GM21515 (cell line): ENCODE results near the gene MAPK9.
A peak's percentile ranks its signal among the peaks of the same experiment; 100 is the strongest.

Experiments used
- ATAC-seq: cut with Tn5 transposase; IDR thresholded peaks from one replicate; pipeline ENCODE4 v1.9.1; 2021; ENCODE audit not compliant: unreplicated experiment

Gene MAPK9

DNA sequence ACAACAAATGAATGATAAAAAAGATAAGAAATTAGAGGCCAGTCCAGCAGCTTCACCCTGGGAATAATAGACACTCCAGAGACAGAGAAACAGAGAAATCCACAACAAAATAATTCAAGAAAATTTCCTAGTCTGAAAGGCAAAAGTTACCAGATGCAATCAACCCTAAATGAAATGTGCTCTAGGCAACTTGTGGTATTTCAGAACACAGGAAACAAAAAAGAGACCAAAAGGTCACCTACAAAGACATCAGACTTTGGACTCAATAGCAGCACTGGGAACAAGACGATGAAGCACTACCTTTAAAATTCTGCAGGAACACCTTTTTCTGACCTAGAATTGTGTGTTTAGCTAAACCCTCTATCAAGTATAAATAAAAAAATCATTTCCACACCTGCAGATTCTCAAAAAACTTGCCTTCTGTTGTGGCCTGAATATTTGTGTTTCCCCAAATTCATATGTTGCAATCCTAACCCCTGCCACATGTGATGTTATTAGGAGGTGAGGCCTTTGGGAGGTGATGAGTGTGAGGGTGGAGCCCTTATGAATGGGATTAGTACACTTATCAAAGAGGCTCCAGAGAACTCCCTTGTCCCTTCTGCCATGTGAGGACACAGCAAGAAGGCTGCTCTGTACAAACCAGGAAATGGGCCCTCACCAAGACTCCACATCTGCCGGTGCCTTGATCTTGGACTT is 5.9 kb upstream of the MAPK9 start:
- no peak for ATAC-seq

DNA sequence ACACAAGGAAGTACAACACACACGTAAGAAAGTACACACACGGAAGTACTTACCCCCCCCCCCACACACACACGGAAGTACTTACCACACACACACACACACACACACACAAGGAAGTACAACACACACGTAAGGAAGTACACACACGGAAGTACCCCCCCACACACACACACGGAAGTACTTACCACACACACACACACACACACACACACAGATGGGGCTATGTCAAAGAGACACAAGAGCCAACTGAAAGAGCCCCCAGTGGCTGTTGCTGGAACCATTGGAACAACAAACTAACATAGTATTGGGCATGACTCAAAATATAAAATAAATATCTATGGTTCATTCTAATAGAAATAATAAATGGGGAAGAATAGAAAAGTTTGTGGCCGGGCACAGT is 4.9 kb upstream of the MAPK9 start:
- no peak for ATAC-seq

DNA sequence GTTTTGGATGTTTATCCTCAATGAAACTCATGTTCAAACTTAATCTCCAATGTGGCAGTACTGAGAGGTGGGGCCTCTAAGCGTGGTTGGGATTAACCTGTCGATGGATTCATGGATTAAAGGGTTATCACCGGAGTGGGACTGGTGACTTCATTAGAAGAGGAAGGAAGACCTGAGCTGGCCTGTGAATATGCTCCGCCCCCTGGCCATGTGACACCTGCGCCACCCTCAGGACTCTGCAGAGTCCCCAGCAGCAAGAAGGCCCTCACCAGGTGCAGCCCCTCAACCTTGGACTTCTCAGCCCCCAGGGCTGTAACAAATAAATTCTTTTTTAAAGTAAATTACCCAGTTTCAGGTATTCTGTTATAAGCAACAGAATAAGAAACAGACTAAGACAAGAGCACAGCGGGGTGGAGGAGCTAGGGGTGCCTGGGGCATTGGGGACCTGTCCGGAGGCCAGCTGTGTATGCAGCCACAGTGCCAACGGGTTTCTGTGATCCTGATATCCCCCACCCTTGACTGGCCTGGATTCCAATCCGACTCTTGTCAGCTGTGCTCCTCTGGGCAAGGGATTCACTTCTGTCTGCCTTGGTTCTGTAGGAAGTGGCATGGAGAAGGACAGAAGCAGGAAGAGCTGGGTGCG is 3.2 kb upstream of the MAPK9 start:
- ATAC-seq, result no peak

DNA sequence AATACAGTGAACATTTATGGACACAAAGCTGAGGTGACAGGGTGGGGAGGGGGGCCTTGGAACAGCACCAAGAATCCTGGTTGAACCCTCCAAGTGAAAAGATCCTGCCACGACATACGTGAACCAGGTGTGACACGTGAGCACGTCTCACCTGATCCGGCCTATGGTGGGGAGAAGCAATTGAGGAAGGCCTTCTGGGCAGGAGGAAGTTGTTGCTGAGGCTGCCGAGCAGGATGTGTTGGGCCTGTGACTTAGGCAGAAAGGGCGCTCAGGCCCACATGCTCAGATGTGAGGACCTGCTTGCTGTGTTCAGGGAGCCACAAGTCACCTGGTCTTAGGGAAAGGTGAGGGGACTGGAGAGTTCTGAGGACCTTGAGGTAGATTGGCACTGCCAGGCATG is 2.5 kb upstream of the MAPK9 start:
- no peak for ATAC-seq

DNA sequence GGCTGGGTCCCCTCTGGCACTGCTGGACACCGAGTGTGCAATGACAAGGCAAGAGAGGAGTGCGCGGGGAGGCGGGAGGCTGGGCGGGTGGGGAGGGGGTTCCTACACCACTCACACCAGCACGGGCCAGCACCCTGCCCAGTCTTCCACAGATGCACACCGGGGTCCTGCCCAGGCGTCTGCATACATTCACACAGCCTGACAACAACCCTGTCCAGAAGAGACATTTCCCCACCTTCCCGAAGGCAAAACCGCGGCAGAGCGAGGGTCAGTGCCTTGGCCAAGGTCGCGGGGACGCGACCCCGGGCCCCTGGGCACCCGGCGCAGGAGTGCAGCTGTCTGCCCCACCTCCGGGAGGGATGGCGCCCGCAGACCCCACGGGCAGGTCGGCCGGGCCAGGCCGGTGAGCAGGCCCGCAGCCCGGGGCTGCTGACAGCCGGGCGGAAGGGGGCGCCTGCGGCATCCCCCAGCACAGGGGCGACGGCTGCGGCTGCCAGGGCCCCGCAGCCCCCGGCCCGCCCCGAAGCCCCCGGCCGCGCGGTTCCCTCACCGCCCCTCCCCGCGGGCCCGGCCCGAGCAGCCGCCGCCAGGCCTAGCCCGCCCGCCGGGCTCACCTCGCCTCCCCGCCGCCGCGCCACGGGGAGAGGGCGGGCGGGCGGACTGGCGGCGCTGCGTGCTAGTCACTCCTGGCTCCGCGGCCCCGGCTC is 496 bp downstream of the MAPK9 start:
- peak; percentile 33 for ATAC-seq

DNA sequence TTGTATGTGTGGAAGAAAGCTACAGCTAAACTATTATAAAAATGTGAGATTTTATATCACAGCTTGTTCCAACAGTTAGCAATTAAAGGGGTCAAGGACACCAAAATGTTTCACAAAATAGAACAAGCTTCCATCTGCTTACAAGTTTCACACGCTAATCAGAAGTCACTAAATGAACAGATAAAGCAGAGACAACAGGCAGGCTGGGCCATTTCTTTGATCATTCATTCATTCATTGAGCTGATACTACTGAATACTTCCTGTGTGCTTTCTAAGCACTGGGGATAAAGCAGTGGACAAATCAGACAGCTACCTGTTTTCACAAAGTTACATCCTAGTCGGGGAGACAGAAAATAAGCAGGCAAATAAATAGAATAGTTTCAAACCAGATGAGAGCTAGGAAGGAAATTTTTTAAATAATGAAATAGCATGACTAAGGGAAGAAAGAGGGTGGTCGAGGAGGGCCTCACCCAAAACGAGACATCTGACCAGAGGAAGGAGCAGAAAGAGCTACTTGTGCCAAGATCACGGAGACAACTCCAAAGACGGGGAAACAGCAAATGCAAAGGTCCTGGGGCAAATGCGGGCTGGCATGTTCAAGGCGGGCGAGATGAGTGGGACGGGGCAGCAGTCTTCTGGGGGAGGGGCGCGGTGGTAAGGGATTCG is 1.2 kb downstream of the MAPK9 start:
- ATAC-seq, result no peak

DNA sequence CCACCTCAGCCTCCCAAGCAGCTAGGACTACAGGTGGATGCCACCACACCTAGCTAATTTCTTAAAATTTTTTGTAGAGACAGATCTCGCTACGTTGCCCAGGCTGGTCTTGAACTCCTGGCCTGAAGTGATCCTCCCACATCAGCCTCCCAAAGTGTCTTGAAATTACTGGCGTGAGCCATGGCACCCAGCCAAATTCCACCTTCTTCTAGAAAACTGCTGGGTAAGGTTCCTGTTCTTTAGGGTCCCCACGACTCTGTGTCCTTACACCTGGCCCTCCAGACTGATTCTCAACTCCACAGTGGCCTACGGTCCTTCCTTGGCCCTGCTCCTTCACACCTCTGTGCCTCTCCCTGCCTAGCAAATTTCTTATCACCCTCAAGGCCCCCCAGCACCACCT is 1.9 kb downstream of the MAPK9 start:
- ATAC-seq, result no peak

DNA sequence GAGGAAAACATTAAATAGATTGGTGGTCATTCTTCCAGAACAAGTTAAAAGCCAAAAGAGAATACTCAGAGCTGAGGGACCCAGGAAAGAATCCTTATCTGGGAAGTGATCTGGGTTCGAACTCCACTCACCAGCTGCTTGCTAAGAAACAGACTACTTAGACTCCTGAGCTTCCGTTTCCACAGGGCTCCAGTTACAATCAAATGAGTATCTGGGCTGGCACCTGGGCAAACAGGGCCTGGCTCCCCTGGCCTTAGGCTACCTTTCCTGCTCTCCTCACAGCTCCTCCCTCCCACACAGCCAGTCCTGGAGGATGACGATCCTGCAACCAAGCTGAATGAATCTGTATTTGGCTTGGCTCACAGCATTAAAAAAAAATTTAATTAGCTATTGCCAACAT is 2.5 kb downstream of the MAPK9 start:
- ATAC-seq, result no peak

DNA sequence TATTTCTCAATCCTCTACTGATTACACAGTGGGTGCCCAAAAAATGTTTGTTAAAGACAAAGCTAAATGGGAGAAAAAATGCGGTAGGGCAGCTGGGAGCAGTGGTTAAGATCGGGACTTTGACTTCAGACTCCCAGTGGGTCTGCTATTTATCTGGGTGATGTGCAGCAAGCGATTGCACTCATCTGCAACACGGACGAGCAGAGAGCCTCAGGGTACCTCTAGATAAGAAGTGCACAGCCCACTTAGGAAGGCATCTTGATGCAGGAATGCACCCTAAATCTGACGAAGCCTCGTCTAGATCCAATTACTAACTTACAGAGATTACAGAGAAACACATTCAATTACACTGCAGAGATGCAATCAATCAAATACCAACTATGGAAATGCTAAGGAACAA is 4.0 kb downstream of the MAPK9 start:
- no peak for ATAC-seq

DNA sequence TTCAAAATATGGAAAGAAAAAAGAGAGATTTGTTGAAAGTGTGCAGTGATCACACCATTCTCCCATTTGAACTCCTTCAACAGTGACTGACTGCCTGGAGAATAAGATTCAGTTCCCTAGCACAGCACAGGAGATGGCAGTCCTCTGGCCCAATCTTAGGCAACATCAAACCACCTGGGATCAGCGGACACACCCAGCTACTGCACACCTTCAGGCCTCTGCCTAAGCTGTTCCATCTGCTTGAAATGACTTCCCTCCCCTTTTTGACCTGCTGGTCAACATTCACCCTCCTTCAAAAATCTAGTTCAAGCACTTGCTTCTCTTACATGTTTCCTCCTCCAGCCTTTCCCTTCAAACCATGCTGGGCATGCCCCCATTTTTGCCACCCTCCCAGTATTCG is 4.5 kb downstream of the MAPK9 start:
- no peak for ATAC-seq

DNA sequence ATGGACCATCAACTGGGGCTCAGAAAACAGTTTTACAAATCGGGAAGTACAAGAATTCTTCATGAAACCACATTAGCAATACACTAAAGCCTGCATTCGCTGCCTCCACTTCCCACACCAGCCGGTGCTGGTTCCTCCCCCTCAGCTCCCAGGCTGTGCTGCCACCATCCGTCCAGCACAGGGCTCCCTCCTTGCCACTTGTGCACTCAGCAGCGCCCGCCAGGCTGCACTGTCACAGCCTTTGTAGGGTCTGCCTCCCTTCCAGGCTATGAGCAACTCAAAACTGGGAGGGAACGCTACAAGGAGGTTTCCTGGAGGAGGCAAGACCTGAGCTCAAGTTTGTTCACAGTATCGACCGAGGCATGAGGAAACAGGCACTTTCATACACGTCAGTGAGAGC is 7.7 kb downstream of the MAPK9 start:
- no peak for ATAC-seq

DNA sequence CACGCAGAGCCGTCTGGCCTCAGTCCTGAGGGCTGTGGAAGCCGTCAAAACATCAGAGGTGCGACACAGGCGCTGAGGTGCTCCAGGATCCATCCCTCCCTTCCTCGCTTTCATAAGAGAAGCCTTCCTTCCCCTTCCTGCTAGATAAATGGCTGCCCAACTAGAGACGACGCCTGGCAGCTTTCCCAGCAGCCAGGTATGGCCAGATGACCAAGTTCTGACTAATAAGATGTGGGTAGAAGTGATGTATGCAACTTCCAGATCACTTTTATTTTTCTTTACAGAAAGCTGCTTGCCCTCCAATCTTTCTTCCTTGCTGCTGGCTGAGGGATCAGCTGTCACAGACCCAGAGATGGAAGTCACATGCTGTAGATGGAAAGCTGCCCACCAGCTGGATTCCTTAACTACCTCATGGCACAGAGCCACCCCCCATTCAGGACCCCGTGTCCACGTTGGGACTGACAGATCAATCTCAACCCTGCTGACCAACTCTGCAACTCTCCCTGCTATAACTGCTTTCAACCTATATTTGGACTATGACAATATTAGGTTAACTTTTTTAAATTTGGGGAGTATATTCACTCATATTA is 8.8 kb downstream of the MAPK9 start:
- ATAC-seq, result no peak

DNA sequence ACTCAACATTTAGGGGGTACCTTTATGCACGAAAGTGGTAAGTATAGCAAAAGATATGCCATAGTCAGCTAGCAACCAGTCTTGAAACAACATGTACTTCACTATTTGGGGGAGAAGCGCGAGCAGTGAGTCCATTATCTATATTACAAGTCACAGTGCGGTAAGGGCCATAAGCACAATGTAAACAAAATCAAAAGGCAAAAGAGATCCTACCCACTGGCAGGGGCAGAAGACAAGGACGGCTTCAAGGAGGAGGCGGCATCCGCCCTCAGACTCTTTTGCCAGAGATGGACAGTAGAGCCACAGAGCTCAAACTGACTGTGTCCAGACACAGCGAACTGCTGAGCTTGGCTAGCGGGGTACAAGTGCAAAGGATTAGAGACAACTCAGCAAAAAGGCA is 9.6 kb downstream of the MAPK9 start:
- ATAC-seq, result no peak

DNA sequence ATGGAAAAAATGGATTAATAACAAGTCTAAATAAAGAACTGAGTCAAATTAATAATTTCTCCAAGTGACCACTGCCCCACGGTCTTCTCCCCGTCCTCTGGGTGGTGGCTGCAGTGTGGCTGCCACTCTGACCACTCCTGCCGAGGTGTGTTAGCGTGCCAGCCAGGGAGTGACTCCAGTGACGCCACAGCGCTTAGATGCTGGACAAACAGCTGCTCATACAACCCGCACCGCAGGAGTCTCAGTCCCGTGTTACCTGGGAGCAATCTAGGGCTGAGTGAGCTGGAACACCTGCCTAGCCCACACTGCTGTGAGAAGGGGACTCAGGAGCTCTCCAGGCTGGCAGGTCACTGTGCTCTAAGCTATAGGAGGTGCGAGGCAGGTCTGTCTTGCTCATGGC is 10.2 kb downstream of the MAPK9 start:
- ATAC-seq, result no peak

DNA sequence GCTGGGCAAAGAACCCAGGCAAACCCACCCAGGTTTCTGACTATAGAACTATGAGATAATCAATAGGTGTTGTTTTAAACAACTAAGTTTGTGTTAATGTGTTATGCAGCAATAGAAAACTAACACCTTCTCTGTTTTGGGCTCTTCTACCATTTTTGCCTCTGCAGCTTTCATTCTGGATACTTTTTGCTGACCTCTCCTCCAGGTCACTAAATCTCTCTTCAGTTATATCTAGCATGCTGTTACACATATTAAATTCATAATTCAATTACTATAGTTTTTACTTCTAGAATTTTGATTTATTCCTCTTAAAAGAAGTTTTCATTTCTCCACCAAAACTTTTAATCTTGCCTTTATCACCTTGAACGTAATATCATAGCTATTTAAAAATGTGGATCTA is 17.2 kb downstream of the MAPK9 start:
- ATAC-seq, result no peak

DNA sequence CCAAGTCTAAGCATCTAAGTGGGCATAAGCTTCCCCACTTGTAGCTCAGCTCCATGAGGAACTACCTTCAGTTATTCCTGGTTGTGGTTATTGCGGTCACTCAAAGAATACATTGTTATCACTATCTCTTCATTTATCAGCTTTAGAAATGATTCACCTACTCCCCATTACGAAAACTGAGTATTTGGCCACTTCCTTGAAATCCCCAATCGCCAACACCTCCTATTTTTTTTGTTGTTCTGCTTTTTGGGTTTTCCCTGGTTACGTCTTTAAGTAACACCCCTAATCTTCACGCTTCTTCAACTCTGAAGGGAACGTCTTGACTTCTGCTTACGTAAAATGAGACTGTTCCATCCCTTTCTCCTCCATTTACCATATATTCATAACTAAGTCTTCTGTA is 20.7 kb downstream of the MAPK9 start:
- no peak for ATAC-seq

DNA sequence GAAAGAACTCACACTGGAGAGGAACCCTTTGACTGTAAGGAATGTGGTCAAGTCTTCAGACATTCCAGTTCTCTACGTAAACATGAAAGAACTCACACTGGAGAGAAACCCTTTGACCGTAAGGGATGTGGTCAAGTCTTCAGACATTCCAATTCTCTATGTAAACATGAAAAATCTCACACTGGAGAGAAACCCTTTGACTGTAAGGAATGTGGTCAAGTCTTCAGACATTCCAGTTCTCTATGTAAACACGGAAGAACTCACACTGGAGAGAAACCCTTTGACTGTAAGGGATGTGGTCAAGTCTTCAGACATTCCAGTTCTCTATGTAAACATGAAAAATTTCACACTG is 32.6 kb downstream of the MAPK9 start:
- ATAC-seq, result no peak

DNA sequence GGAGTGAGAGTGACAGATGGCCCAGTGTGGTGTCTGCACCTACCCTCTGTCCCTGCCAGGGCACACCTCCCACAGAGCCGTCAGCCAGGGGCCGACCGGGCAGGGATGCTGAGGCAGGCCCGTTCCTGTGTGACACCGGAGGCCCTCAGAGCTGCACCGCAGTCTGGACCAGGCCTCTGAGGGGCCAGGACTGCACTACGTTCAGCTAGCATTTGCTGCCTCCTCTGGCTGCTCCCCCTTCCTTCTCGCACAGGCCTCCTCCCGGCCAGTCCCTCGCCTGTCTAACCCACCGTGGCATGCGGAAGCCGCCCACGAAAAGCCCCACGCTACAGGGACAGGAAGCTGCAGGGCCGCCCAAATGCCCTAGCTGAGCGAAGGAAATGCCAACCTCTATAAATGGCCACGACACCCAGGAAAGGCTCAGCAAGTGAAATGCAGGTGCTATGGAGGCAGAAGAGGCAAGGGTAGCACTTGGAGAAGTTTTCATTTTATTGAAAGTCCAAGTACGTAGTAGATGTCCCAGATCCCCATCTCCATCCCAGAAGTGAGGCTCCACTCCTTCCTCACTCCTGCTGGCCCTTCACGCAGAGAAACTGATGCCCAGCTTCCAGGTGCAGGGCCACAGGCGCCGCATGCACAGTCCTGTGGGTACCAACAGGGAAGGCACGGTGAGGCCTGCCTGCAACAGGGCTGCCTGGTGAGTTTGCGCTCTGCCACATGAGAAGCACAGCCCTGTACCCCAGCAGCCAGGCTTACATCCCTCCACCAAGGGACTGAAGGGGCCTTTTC is 38.7 kb downstream of the MAPK9 start:
- ATAC-seq, result no peak

DNA sequence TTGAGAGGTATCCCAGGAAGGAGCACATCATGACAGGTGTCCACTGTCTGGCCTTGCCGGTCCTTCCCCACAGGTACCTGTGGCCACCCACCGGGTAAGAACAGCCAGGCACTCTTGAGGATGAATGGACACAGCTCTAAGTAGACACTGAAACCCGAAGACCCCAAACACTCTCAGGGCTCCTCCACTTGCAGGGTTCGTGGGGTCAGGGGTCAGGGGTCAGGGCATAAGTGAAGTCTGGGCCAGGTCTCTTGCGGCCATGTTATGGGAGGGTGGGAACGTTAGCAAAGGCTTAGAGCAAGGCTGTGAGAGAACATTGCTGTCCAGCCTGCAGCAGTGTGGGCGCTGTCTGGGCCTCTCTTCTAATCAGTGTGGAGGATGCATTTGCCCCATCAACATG is 40.0 kb downstream of the MAPK9 start:
- no peak for ATAC-seq

DNA sequence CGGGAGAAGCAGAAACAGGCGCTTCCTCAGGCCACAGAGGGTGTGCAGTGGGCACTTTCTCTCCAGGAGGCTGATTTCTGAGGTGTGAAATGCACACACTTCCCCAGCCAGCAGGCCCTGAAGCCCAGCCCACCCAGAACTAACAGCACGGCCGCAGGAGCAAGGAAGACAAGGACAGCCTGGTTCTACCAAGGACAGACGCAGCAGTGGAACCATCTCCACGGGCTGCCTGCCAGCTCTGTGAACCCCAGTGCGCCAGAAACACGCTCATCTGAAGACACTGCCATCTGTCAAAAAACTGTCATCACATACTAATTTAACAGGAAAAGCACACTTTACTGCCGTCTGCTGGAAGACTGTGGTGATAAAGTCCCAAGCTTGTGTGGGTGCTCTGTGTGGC is 40.7 kb downstream of the MAPK9 start:
- no peak for ATAC-seq

DNA sequence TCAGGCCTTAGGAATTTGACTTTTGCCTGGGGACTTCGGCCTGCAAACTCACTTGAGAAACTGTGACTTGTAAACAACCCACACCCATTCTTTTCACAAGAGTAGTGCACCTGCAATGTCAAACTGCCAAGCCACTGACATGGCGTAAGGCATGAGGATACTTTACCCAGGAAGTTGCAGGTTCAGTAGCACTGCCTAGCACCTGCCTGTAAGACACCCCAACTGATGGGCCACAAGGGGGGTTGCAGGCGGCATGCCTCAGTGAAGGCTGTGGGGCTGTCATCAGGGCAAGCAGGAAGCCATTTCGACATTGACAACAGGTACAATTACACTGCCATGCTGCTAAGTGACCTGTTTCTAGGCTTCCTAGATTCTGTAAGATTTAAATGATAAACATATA is 41.6 kb downstream of the MAPK9 start:
- no peak for ATAC-seq
